ENCODE measurements around the gene TOR2A.

The TOR2A gene

DNA sequence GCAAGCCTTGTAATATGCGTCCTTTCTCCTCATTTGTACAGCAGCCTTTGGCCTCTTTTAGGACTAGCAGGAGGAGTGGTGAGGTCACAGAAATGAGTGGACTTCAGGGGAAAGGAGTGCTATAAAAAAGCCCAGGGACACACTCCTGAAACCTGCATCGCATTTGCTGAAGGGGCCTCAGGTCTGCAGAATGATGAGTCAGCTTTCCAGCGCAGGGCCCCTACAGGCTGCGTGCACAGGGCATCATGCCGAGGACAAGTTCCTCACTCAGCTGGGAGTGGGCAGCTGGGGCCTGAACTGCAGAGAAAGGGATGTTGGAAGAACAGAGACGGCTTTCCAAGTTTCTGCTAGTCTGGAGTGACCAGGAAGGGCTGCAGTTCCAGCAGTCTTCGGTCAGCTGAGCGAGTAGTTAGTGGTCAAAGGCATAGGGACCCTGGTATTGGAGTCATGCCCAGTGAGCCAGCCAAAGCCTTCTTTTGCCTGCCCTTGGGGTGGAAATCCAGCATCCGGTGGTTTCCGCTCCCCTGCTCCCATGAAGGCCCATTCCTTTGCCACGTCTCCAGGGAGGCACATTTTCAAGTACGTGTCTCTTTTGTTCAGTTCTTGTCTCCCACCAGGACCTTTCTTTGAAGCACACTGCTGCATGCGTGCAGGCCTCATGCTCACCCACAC, 45.6 kb downstream of the TOR2A start:
- H3K27me3 ChIP-seq (ENCODE audit: low read depth, low read length), result no peaks in the 10 kb centered on the region
- H3K79me2 ChIP-seq (ENCODE audit: low read length), result no peaks in the 10 kb centered on the region
- H4K20me1 ChIP-seq (ENCODE audit: insufficient read depth, low read length), result no peaks in the 10 kb centered on the region
- no peak overlapping the region for H3K4me2 ChIP-seq (ENCODE audit: low read length)
- H3K9ac ChIP-seq (ENCODE audit: low read length), result no peak overlapping the region
- TF ChIP-seq, protein P1, sequence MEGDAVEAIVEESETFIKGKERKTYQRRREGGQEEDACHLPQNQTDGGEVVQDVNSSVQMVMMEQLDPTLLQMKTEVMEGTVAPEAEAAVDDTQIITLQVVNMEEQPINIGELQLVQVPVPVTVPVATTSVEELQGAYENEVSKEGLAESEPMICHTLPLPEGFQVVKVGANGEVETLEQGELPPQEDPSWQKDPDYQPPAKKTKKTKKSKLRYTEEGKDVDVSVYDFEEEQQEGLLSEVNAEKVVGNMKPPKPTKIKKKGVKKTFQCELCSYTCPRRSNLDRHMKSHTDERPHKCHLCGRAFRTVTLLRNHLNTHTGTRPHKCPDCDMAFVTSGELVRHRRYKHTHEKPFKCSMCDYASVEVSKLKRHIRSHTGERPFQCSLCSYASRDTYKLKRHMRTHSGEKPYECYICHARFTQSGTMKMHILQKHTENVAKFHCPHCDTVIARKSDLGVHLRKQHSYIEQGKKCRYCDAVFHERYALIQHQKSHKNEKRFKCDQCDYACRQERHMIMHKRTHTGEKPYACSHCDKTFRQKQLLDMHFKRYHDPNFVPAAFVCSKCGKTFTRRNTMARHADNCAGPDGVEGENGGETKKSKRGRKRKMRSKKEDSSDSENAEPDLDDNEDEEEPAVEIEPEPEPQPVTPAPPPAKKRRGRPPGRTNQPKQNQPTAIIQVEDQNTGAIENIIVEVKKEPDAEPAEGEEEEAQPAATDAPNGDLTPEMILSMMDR (IDR thresholded peaks at IDR 0.05; ENCODE audit: low read depth, low read length), result no peak
- no peak for TF ChIP-seq EZH2phosphoT487 (IDR thresholded peaks at IDR 0.05; ENCODE audit: low read depth)
- H3K36me3 ChIP-seq (replicated peaks; ENCODE audit: low read depth, low read length), result no peaks in the 10 kb centered on the region
- H3K27ac ChIP-seq (ENCODE audit: low read length), result no peak overlapping the region
- no peaks in the 10 kb centered on the region for H3K4me1 ChIP-seq (ENCODE audit: low read length)
- no peak overlapping the region for H2AFZ ChIP-seq (ENCODE audit: low read depth, low read length)
- no peaks in the 10 kb centered on the region for H3K9me3 ChIP-seq (ENCODE audit: insufficient read depth, low read length)
- H3K4me3 ChIP-seq (ENCODE audit: low read length), result no peak overlapping the region

DNA sequence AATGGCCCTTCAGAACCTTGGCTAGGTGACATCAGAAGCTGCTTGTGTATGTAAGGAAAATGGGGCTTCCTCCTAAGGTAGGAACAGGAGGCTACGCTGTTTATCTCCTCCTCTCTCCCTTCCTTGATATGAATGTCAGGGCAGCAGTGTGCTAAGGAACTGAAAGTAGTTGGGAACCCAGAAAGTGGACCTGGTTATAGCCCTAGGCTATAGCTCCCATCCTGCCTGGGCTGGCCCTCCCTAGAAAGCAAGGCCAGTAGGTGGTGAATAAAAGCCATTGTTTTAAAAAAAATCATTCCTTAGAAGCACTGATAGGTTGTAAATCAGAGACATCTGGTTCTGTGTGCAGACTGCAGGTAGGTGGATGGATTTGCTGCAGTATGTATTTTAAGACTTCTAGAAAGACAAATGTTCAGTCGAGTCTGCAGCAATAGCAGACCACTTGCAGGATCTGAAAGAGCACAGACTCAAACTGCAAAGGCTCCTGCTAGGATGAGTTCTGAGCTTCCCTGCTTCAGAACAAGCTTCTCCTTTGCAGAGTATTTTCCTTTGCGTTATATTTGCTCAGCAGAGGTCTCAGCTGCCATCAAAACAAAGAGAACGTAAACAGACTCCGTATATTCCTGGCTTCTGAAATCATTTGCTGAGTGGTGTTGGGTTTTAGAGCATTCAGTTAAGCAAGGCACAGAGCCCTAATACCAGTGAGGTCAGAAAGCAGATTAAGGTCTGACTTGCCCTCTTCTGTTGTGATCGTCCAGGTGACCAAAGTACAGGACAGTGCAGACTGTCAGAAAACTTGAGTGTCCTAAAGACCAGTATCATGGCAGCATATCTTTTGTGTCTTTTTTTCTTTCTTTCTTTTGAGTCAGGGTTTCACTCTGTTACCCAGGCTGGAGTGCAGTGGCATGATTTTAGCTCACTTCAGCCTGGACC, 48.4 kb downstream of the TOR2A start:
- Histone ChIP-seq H3K4me3 (ENCODE audit: low read length) (no peak overlapping the region), H3K4me1 (ENCODE audit: low read length) (no peaks in the 10 kb centered on the region), H2AFZ (ENCODE audit: low read depth, low read length) (no peak overlapping the region), H3K4me2 (ENCODE audit: low read length) (no peak overlapping the region), H3K79me2 (ENCODE audit: low read length) (no peaks in the 10 kb centered on the region), H3K9ac (ENCODE audit: low read length) (no peak overlapping the region), H4K20me1 (ENCODE audit: insufficient read depth, low read length) (no peaks in the 10 kb centered on the region), H3K27ac (ENCODE audit: low read length) (no peak overlapping the region), H3K27me3 (ENCODE audit: low read depth, low read length) (no peaks in the 10 kb centered on the region), H3K36me3 (replicated peaks; ENCODE audit: low read depth, low read length) (no peaks in the 10 kb centered on the region), H3K9me3 (ENCODE audit: insufficient read depth, low read length) (no peaks in the 10 kb centered on the region)
- TF ChIP-seq EZH2phosphoT487 (IDR thresholded peaks at IDR 0.05; ENCODE audit: low read depth), result no peak
- TF ChIP-seq, protein P1 (IDR thresholded peaks at IDR 0.05; ENCODE audit: low read depth, low read length), result no peak

DNA sequence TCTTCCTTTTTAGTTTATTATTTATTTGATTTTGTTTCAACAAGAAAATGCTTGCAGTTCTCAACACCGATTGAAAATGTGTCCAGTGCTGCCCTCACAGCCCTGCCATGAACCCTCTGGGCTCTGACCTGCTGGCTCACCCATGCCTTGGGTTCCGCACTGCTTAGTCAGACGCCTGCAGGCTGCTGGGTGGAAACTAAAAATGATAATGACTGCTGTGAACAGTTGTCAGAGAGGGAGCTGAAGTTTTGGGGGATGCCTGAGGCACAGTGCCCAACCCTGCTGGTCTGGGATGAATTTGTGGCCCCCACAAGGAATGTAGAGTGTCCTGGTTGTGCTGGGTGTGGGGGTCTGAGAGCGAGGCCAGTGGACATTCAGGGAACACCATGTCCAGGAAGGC, 50.5 kb downstream of the TOR2A start:
- Histone ChIP-seq H3K79me2 (ENCODE audit: low read length) (no peaks in the 10 kb centered on the region), H3K9me3 (ENCODE audit: insufficient read depth, low read length) (no peaks in the 10 kb centered on the region), H3K36me3 (replicated peaks; ENCODE audit: low read depth, low read length) (no peaks in the 10 kb centered on the region), H3K27me3 (ENCODE audit: low read depth, low read length) (no peaks in the 10 kb centered on the region), H3K4me2 (ENCODE audit: low read length) (no peak overlapping the region), H3K9ac (ENCODE audit: low read length) (no peak overlapping the region), H4K20me1 (ENCODE audit: insufficient read depth, low read length) (no peaks in the 10 kb centered on the region), H3K27ac (ENCODE audit: low read length) (no peak overlapping the region), H2AFZ (ENCODE audit: low read depth, low read length) (no peak overlapping the region), H3K4me3 (ENCODE audit: low read length) (no peak overlapping the region), H3K4me1 (ENCODE audit: low read length) (no peaks in the 10 kb centered on the region)
- TF ChIP-seq, protein P1 (IDR thresholded peaks at IDR 0.05; ENCODE audit: low read depth, low read length), result no peak

DNA sequence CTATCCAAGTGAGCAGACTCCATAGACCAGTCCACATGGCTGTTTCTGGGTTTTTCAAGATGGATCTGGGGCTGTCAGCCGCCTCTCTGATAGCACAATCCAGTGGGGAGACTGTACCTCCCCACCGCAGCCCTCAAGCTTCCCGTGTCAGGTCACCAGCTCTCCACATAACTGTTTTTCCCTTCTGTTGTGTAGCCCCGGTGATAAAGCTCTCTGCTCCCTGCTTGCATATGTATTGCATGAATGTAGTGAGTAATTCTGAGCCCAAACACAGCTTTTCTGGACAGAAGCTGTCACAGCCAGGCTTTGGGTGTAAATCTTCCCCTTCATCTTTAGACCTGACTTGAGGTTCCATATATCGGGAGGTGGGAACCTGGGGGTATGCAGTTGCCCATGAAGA, 51.4 kb downstream of the TOR2A start:
- Histone ChIP-seq H3K27me3 (ENCODE audit: low read depth, low read length) (no peaks in the 10 kb centered on the region), H4K20me1 (ENCODE audit: insufficient read depth, low read length) (no peaks in the 10 kb centered on the region), H3K36me3 (replicated peaks; ENCODE audit: low read depth, low read length) (no peaks in the 10 kb centered on the region), H3K4me3 (ENCODE audit: low read length) (no peak overlapping the region), H2AFZ (ENCODE audit: low read depth, low read length) (no peak overlapping the region), H3K79me2 (ENCODE audit: low read length) (no peaks in the 10 kb centered on the region), H3K9me3 (ENCODE audit: insufficient read depth, low read length) (no peaks in the 10 kb centered on the region), H3K4me1 (ENCODE audit: low read length) (no peaks in the 10 kb centered on the region), H3K9ac (ENCODE audit: low read length) (no peak overlapping the region), H3K4me2 (ENCODE audit: low read length) (no peak overlapping the region), H3K27ac (ENCODE audit: low read length) (no peak overlapping the region)
- TF ChIP-seq EZH2phosphoT487 (IDR thresholded peaks at IDR 0.05; ENCODE audit: low read depth), result no peak
- TF ChIP-seq, protein P1 (IDR thresholded peaks at IDR 0.05; ENCODE audit: low read depth, low read length), result no peak

Measured in OCI-LY3 (cell line).